Right renal cortex interstitium (tissue), 3 donors: ENCODE measurements around the gene SLC16A12. TPM values are rescaled to one million over a fixed set of nuclear protein-coding genes. Genes with fewer than 3 reads are reported as not detected.
"Not testable (repeated sequence)": the region's sequence is repeated elsewhere in the genome, so short reads cannot be mapped to it uniquely, and the experiment has no call there.

Experiments used
- DNase-seq, 3 donors: peaks; one replicate each; pipeline ENCODE4 v3.0.0-alpha.2; 2013; ENCODE audit warnings: low read depth in 3 of 3, low spot score in 2 of 3
- polyA plus RNA-seq, 3 donors: library from polyadenylated mRNA; unstranded; fragments of 120-200 nt; gene quantifications; one replicate each; pipeline ENCODE4 v1.2.1, GENCODE V29; 2013; ENCODE audit not compliant: insufficient read length in 3 of 3

The SLC16A12 gene
- polyA plus RNA-seq, 3 donors, result 27.8 to 34.1 (median 33.0) TPM

- DNase-seq, result no peak
These were observed 137.2 kb downstream of the SLC16A12 start for GRCh38 chr10:89398003-89398749.

GRCh38 chr10:89395141-89395540, 140.3 kb downstream of the SLC16A12 start:
- no peak for DNase-seq

- DNase-seq, result no peak
These were observed 141.5 kb downstream of the SLC16A12 start for GRCh38 chr10:89393898-89394297.

- no peak for DNase-seq
These were observed 142.4 kb downstream of the SLC16A12 start for GRCh38 chr10:89392974-89393373.

DNA sequence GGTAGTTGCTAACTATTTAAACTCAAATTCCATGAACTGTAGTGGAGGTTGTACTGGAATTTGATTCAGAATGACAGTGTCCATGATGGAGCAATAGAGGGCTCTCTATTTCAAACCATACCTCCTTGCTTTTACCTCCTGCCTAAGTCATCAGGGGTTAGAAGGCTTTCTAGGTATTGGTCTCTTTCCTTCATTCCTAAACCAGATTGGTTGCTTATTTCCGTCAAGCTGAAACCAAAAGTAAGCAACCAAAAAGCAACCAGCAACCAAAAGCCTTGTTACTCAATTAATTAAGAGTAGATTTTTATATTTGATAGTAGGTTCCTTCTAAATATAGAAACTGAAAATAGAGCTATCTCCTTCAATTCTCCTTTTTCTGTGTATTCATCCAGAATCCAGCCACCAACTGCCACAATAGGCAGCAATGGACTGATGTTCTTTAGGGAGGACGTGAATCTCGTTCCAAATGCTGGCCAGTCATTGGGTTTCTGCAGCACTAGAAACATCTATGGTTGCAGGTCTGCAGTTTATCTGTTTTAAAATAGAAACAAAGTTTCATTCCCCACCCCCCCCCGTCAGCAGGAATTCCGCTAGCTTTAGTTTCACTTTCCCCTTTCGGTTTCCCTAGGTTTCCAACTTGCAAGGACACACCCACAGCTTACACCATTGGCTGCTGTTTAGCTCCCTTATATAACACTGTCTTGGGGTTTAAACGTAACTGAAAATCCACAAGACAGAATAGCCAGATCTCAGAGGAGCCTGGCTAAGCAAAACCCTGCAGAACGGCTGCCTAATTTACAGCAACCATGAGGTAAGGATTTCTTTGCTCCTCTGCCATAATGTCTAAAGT, 143.3 kb downstream of the SLC16A12 start, which contains the start of gene IFIT1:
Gene IFIT1, plus strand, starts transcription at position 717 of the 850 bp plus-strand sequence. Its CDS starts 90 bp downstream, at position 807.
- DNase-seq, result peak in 1 of 3 donors; percentile 80

DNA sequence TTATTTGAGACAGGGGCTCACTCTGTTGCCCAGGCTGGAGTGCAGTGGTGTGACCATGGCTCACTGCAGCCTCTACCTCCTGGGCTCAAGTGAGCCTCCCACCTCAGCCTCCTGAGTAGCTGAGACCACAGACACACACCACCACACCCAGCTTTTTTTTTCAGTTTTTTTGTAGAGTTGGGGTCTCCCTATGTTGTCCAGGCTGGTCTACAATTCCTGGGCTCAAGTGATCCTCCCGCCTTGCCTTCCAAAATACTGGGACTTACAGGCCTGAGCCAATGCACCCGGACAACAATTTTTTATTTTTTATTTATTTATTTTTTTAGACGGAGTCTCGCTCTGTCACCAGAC, 144.2 kb downstream of the SLC16A12 start:
- not testable (repeated sequence) for DNase-seq

DNA sequence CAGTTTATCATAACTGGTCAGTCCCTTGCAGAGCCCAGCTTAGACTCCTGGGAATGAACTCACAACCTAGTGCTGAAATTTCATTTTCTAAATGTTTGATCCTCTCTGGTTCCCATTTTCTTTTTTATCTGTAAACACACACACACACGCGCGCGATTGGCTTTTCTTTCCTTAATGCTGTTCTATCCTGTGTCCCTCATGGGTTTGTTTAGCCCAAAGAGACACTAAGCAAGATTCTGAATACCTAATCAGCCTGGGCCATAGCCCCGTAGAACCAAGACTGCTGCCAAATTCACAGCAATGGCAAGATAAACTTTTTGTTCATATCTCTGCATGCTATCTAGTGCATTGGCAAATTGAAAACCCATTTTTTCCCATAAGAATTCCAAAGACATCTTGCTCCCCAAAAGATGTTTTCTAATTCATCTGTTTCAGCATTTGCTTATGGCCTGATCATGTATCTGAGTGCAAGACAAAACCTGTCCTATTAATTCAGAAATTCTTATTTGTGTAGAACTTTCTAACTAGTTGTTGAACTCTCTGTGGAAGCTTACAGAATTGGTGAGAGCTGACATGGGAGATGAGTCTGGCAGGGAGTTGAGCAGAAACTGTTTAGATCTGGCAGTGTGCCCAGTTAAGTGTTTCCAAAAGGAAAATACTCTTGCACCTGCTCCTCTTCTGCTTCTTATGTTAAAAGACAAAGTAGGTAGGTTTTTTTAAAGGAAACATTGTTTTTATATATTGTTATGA, 144.7 kb downstream of the SLC16A12 start:
- DNase-seq, result no peak

DNA sequence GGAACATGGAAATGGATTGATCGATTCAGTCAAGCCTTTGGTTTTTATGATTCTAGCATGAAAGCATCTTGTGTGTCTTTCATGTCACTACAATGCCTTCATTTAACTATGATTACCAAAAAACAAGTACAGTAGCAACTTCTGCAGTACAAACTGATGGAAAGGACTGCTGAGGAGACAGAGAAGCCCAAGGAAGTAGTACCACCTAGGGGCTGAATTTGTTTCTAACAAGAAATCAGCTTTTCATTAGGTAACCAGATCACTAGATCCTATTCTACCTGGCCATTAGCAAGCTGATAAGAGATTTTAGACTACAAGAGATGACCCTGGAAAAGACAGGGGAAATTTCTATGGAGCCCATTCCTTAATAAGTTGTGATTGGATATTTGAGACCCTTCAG, 146.1 kb downstream of the SLC16A12 start:
- DNase-seq, result no peak

DNA sequence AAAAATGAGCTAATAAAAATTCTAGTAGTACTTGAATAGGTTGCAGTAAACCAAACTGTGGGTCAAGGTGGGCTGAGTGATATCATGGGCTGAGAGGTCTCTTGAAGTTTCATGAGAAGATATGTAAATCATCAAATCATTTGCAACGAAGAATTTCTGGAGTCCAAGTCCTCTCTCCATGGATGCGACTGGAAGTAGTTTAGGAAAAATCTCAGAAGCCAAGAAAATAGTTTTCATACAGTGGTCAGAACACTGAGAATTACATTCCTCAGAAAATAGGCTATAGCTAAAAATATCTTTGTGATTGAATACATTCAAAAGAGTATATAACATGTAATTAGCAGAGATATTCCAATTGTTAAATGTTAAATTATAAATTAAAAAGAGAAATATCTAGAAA, 146.6 kb downstream of the SLC16A12 start:
- DNase-seq, result no peak

DNA sequence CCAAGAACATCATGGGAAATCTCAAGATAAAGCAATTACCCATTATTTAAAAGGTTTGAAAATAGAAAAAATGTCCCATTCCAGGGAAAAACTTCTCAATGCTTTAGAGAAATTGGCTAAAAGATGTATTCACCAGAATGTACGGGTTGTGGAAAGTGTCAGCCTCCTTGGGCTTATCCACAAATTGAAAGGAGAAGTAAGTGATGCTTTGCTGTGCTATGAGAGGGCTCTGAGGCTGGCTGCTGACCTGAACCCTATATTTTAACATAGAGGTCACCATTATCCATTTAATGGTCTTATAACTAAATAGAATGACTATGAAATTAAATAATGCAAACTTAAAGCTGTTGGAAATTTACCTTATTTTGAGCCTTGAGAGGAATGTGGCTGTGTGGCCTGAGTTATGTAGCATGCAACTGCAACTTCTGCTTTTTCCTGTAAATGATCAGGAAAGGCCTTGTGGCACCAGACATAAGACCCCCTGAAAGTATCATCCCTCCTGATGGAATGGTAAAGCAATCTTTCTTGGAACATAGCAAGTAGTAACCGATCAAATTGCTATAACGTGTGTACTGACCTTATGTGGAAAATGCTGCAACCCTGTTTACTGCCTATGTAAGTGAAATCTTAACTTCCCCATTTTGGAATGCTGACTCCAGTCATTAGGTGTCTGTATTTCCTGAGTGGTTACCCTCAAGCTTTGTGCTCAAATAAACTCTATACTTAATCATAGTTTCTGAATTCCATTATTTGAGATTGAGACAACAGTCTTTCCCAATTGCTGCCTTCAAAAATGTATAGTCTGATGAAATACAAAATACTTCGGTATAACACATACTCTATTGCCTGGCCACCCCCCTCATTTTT, 150.7 kb downstream of the SLC16A12 start:
- DNase-seq, result no peak

DNA sequence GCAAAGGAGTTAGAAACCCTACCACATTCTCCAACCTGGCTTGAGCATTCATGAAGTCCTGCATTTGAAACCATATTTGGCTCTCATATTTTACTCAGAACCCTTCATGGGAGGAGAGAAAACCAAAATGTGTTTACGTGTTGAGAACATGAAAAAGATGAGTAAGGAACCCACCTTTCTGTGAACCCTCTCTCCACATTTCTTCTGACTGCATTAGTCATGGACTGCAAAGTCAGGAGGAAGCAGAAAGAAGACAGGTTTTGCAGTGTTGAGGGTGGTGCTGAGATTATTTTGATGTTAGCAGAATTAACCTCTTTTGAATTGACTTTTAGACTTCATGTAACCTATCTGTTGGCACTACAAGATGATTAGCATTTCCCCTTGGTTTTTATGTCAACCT, 152.6 kb downstream of the SLC16A12 start:
- DNase-seq, result no peak

Other genes starting within 250 kb of the SLC16A12 start
- 10 to 100 TPM in 2 of 3 donors, 1 to 10 TPM in 1; 9.9 to 10.5 (median 10.4) TPM for gene IFIT2, start 233.5 kb downstream of the SLC16A12 start, polyA plus RNA-seq
- gene IFIT3, start 207.6 kb downstream of the SLC16A12 start, polyA plus RNA-seq, result 10 to 100 TPM; 17.4 to 19.1 (median 18.1) TPM
- gene IFIT1B, start 157.5 kb downstream of the SLC16A12 start, polyA plus RNA-seq, result under 1 TPM; 0.11 to 0.14 (median 0.12) TPM
- gene IFIT1, start 143.0 kb downstream of the SLC16A12 start, polyA plus RNA-seq, result 10 to 100 TPM; 19.1 to 22.9 (median 20.9) TPM
- gene IFIT5, start 121.0 kb downstream of the SLC16A12 start, polyA plus RNA-seq, result 10 to 100 TPM; 14.3 to 21.3 (median 18.0) TPM
- 10 to 100 TPM; 49.7 to 54.1 (median 51.9) TPM for gene PANK1, start 109.6 kb upstream of the SLC16A12 start, polyA plus RNA-seq
- 10 to 100 TPM; 16.5 to 19.8 (median 18.1) TPM for gene KIF20B, start 166.0 kb upstream of the SLC16A12 start, polyA plus RNA-seq